HG02840 (cell line): ENCODE measurements around the gene AGAP1.

Experiments used
- ATAC-seq: cut with Tn5 transposase; IDR thresholded peaks from one replicate; pipeline ENCODE4 v1.9.1; 2021; ENCODE audit warnings: mild to moderate bottlenecking, moderate library complexity, moderate number of reproducible peaks; ENCODE audit not compliant: unreplicated experiment, low FRiP score

The AGAP1 gene

DNA sequence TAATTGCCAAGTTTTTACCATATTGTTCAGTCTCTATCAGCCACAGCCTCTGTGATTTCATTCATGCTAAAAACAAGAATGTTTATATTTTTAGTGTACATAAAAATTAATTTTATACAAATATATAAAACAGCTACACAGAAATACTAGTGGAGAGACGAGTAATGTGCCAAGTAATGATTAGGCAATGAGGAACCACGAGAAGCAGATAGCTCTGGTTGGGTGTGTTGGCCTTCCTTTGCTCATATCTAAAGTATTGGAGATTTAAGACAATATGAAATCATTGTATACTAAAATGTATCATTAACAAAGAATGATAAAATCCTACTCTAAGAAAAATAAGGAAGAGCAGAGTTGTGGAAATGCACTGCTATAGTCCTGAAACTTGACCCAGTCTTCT, 326.7 kb downstream of the AGAP1 start:
- ATAC-seq = no peak

DNA sequence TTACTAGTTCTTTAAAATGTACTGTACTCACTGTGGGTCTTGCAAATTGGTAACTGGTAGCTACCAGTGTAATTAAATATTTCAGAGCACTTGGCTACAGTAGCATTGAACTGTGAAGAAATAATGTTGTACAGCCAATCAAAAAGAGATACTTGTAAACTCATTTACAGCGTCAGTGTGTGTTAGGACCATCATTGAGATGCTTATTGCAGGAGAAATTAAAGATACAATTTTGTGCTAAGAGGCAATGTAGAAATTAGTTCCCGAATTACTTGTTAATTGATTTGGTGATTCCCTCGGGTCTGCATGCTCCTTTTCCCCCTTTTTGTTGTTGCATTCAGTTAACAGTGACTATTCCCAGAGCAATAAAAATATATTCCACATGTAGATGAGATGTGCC, 330.5 kb downstream of the AGAP1 start:
- no peak for ATAC-seq

DNA sequence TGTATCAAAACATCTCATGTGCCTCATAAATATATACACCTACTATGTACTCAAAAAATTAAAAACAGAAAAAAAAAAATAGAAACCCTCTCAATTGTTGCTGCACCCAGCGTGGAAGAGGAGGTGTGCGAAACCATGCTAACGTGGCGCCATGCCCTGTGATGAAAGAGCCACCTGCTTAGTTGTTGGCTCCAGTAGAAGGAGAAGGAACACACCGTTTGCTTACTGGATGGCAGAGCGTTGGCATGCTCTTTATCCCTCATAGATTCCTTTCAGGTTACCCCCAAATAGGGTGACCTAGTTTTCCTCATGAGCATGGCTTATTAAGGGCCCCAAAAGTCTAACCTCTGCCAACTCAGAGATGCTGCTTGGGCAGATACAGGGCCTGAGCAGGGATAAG, 332.1 kb downstream of the AGAP1 start:
- no peak for ATAC-seq

DNA sequence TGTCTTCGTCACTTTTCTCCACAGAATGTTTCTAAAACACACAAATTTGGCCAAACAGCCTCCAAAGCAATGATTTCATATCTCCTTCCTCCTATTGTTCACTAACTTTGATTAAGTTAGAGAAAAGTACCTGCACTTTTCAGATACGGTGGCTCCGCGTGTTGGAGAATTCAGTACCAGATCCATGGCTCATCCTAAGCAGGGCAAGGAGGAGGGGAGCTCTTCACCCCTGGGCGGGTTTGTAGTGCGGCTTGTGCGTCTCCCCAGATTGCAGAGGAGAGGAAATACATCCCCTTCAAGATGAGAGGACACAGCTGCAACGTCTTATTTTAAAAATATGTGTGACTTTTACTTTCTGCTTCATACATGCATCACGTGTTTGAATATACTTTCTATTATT, 333.0 kb downstream of the AGAP1 start:
- ATAC-seq = no peak

DNA sequence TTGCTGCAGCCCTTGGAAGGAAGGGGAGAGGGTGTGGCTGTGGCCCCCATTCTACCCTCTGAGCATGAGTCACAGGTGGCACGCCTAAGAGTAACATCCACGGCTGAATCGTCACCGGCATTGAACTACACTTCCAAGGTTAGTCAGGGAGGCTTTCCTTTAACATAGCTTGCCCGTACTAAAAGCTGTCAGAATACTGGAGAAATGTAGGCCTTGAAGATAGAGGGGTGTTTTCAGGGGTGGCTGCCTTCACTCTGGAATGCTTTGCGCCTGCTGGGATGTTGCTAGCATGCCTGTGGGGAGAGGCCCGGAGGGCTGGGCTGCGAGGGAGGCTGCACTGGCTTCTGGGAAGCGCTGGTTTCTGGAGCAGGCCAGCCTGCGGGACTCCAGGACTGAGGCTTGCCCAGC, 333.7 kb downstream of the AGAP1 start:
- ATAC-seq = no peak

DNA sequence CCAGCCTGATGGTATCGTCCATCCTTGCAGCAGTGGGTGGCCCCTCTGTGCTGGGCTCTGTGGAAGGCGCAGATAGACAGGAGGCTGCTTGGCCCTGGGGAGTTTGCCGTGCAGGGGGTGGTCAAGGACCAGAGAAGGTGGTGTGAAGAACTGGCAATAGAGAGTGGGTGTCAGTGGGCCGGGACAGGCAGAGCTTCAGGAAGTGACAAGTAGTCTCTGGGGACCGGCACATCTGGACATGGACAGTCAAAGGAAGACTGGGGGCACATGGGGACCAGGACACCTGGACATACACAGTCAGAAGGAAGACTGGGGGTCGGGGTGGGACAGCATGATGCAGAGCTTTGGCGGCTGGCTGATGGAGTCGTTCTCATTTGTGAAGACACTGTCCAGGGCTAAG, 335.9 kb downstream of the AGAP1 start:
- ATAC-seq = no peak

DNA sequence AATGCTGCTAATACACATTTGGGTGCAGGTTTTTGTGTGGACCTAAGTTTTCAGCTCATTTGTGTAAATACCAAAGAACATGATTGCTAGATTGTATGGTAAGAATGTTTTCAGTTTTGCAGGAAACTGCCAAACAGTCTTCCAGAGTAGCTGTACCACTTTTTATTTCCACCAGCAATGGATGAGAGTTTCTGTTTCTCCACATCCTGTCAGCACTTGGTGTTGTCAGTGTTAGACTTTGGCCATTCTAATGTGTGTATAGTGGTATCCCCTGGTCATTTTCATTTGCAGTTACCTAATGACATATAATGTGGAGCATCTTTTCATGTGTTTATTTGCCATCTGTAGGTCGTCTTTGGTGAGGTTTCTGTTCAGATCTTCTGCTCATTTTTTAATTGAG, 337.9 kb downstream of the AGAP1 start:
- ATAC-seq = no peak

DNA sequence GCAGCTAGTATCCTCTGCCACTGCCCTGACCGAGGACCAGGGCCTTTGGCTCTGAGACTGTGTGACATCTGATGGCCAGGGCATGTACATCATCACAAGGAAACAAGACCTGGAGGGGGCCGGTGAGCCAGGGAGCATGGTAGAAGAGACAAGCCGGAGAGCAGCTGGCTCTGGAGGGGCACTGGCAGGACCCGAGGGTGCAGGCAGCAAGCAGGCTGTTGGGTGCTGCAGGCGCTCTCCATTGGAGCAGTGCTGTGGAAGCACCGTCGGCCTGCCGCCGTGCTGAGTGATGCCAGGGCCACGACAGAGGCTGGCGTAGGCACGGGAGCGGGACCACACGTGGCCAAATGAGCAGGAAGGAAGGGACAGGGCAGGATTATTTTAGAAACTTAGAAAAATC, 339.1 kb downstream of the AGAP1 start:
- no peak for ATAC-seq

DNA sequence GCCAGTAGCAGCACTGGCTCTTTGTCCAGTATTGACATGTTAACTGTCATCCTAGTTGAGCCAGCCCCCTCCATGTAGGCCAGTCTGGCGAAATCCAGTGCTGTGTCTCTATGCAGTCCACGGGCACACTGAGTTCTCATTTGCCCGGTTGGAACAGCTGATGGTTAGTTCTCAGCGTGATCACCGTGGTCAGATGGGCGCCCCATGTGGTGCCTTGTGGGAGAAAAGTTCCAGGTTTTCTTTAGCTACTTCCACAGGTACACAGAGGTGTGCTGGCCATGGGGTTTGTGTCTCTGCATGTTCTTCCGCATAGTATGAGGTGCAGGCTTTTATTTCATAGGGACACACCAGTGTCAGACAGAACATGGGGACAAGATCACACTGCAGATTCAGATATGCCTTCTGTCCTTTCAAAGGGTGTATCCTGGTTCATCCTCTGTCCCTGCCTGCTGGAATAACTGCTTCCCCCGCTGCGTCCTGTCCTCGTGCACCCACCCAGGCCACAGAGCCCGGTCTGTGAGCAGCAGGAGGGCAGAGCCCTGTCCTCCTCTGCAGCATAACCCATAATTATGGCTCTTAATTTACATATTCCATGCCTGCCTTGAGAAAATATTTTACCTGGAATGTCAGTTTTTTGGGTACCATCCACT, 340.3 kb downstream of the AGAP1 start:
- ATAC-seq = no peak

DNA sequence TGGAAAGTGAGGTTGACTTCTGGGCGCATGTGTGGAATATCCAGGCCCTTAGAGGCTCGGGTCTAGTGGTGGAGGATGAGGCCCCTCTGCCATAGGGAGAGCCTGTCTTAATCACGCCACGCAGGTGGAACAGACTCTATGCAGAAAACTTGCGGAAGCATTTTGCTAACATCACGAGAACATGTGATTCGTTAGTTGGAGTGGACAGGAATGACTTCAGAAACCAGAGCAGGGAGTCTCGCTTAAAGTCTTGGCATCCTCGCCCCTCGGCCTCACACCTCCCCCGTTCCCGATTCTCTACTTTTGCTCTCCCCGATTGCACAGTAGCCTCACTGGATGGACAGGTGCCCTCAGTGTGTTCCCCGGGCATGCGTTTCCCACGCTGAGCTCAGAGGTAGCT, 340.9 kb downstream of the AGAP1 start:
- no peak for ATAC-seq

DNA sequence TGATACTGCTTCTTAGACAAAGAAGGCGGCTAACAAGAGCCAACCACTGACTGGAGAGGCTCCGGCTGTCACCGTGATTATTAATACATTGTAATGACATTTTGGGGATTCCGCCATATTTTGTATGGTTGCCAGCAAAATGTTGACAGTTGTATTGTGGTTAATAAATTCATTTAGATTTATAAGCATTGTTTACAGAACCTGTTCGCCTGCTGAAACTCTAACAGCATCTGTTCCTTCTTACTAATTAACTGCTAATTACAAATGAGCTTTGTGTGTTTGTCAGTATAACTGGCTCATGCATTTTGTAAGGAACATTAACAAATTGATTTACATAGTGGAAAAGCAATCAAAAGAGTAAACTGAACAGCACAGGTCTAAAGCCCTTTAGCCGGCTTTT, 342.0 kb downstream of the AGAP1 start:
- no peak for ATAC-seq

DNA sequence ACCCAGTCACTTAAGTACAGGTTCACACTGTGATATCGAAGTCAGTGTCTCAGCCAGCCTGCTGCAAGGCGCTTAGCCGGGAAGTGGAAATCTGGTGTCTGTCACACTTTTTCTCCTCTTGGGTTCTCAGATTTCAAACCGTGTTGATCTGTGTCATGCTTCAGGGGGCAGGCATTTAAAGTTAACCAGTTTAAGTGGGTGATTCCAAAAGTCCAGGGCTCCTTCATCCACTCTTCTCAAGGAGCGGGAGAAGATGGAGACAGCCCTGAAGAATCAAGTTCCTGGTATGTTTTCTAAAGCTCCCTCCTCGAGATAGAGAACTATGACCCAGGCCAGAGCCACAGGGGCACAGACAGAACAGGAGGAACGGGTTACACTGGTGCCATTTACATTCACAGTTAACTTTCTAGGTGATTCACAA, 342.7 kb downstream of the AGAP1 start:
- ATAC-seq = no peak

DNA sequence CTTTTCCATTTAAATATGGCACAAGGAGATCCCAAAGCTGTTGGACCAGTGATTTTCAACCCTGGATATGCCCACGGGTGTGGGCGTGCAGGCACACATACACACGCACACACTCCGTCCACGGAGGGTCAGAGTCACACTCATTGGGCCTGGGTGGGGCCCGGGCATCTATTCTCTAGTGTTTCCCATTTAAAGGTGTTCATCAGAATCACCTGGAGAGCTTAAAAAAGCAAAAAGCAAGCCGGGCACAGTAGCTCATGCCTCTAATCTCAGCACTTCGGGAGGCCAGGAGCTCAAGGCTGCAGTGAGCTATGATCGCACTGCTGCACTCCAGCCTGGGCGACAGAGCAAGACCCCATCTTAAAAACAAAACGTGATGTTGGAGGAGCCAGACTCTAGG, 345.4 kb downstream of the AGAP1 start:
- ATAC-seq = no peak

DNA sequence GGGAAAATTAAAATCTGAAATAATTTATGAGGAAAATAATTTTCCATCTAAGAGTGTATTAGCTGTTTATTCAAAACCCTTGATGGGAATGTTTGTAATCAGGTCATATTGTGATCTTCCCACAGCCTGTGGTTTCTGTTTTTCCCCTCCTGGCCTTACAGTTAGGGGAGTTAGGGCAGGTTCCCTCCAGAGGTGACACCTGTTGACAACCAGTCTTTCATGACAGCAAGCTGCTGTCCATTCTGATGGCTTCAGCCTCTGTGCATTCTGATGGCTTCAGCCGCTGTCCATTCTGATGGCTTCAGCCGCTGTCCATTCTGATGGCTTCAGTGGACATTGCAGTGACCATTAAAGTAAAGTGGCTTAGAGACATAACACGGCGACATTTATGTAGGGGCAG, 346.1 kb downstream of the AGAP1 start:
- ATAC-seq = no peak

DNA sequence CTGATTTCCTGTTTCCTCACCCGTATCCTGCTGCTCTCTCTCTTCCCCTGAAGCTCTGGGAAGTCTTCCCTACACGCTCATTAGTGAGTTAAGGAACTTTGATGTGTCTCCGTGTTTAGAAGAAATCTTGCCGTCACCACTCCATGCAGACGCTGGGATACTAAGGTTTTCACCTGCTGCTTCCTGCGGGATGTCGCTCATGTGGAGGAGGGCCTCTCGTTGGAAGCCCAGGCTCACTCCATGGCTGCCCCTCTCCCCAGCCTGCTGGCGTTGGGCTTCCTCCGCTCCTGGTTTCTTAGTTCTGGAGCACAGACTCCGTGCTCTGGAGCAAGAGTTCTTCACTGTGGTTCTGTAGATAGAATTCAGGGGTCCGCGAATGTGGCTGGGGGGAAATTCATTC, 348.0 kb downstream of the AGAP1 start:
- no peak for ATAC-seq

DNA sequence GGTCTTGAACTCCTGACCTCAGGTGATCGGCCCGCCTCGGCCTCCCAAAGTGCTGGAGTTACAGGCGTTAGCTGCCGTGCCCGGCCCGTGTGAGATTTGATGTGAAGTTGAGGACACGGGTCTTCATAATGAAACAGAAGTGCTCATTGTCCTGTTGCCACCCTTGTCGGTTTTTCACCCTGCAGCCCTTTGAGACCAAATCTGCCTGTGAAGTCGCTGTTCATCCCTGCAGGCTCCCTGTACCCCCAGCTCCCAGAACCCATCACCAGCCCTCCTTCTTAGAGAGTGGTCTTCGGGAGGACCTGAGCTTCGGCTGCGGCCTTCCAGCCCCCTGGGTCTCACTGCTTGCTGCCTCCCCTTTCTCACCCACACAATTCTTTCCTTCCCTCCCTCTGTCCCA, 349.1 kb downstream of the AGAP1 start:
- no peak for ATAC-seq

DNA sequence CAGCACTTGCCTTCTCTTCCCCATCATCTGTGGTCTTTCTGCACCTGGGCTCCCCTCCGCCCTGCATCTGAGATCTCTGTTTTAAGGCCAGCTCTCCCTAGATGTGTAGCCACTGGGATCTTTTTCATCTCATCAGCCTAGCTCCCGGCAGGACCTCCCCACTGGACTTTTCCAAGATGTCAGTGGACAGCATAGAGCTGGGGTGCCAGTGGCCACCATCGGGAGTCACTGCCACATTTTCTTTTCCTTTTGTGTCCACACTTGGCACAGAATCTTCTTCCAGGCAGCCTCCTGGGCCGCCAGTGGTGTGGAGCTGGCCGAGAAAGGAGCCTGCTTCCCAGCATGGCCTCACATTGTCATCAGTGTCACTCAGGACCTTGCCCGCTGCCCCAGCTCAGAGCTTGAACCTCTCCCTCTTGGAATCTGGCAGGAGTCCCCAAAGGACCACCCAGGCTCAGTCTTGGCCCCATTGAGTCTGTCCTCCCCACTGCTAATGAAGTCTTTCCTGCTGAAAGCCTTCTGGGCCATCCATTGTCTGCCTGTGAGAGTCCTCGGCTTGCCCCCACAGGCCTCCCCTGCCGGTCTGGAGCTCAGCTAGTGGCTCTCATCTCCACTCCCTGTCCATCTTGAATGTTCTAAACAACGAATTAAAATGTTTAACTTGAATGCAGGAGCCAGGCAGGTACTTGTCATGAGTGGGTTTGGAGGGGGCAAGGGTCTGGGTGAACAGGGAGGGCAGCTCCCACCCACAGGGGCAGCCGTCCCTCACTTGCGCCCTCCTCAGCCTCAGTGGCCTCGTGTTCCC, 349.9 kb downstream of the AGAP1 start:
- ATAC-seq = no peak

DNA sequence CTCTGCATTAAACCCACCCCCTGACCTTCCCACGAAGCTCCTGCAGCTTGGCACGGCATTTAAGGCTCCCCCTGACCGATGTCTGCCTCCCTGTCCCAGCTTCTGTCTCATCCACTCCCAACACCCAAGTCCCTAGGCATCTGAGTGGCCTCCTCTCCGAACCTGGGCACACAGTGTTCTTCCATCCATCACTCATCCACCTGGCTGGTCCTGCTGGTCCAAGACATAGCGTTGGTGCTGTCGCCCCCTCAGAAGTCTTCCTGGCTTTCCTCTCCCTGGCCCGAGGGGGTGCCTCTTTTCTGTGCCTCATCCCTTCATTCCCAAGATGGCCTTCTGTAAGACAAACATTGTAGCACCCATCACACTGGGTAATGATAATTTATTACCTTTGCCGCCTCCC, 350.7 kb downstream of the AGAP1 start:
- no peak for ATAC-seq

DNA sequence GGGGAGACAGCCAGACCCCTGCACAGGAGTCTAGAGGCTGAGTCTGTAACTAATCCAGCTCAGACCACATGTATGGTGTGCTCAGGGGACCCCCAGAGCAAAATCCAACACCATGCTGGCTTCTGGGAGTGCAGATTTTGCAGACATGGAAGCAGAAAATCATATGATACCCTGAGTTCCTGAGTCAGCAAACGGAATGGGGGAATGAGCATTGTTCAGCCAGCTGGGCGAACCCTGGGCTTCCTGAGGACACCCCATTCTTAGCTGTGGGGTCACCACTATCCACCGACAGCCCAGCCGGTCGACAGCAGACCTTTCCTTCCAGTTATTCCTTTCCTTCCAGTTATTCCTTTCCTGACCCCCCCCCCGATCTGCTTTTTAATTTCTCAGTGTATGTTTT, 351.4 kb downstream of the AGAP1 start:
- ATAC-seq = no peak

DNA sequence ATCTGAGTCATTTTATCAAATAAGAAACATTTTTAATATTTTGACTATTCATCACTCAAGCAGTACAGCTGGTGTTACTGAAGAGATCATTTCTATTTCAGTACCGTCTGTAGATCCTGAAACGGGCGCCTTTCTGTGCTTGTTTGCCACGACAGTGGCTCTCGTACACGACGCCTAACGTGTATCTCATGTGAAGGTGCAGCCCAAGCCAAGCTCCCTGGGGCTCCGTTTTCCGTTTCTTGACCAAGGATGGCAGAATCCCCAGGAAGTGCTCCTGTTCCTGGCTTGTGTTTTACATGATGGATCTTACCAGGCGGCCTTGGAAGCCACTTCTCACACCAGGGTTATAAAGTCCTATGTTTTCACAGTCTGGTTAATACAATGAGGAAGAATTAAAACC, 353.7 kb downstream of the AGAP1 start:
- ATAC-seq = no peak

DNA sequence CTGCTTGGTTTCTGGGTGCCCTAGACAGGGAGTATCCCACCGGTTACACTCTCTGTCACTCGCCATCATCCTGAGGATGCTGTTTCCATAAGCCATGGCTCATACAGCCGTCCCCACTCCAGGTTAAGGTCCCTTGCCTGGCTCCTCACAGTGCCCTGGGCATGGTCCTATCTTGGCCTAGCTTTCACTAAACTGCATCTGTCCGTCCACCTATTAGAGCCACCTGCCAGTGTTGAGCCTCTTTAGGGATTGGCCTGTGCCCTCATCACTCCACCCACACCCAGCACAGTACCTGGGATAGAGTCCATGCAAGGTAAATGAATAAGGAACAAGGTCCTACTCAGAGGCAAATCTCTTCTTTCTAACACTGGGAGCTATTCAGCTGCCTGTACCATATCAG, 354.2 kb downstream of the AGAP1 start:
- ATAC-seq = no peak

DNA sequence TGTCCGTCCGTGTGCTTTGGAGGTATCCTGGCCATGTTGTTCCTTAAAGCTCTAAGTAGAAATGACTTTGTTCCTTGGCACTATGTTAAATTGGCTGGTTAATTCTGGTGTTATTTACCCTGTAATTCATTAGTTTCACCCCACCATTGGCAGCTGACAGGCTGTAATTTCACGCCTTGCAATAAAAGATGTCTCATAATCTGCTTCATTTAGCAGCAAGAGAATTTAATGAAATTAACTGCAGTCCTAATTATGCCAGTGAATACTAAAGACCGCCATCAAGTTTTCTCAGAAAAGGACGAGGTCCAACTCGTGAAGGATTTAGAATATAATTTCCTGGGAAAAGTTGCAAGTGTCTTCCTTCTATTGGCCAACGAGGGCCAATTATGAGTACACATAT, 355.1 kb downstream of the AGAP1 start:
- ATAC-seq = no peak
